BJ (cell line): ENCODE results near the gene CGB2. TPM values are rescaled to one million over a fixed set of nuclear protein-coding genes. Genes with fewer than 3 reads are reported as not detected.
"Not testable (repeated sequence)": the region's sequence is repeated elsewhere in the genome, so short reads cannot be mapped to it uniquely, and the experiment has no call there.

Experiments used
- CTCF ChIA-PET: fragments of 350-600 bp; formaldehyde crosslinking; extraction: SDS; loops from one replicate; lab custom pipeline; 2021; ENCODE audit warnings: antibody characterized with exemption, inconsistent platforms; lab: Yijun Ruan, JAX
- POLR2A ChIA-PET: fragments of 300-600 bp; sonication (Branson Sonifier 250); formaldehyde crosslinking; extraction: SDS; loops from one replicate; lab custom pipeline; 2021; ENCODE audit warnings: antibody characterized with exemption; lab: Charles Lee
- DNase-seq: peaks from one replicate; pipeline ENCODE4 v3.0.0-alpha.2; 2011; ENCODE audit warnings: low read depth
- H3K27me3 ChIP-seq: 2 replicates; pipeline ENCODE4 v1.6.0; 2011; ENCODE audit warnings: low read length; ENCODE audit not compliant: control insufficient read depth, insufficient read depth
- H3K36me3 ChIP-seq: 2 replicates; pipeline ENCODE4 v1.5.1; 2011; ENCODE audit warnings: low read length; ENCODE audit not compliant: control insufficient read depth, insufficient read depth
- H3K4me3 ChIP-seq: 2 replicates; pipeline ENCODE4 v1.5.1; 2011; ENCODE audit warnings: low read depth, mild to moderate bottlenecking, control low read depth, low read length
- CTCF ChIP-seq: IDR thresholded peaks from 2 replicates; pipeline ENCODE4 v1.5.1; 2011; ENCODE audit warnings: low read depth, mild to moderate bottlenecking, control low read depth, inconsistent platforms, low read length, moderate library complexity; ENCODE audit not compliant: insufficient read depth
- polyA minus RNA-seq: library from RNA; depleted of rRNA, polyadenylated mRNA; stranded (reverse); fragments of >200 nt; gene quantifications from 2 replicates; pipeline ENCODE4 v1.2.3, GENCODE V29; 2011; rRNA and poly(A)+ RNA removed
- polyA plus RNA-seq: library from polyadenylated mRNA; depleted of rRNA; stranded (reverse); fragments of >200 nt; gene quantifications from 2 replicates; pipeline ENCODE4 v1.2.3, GENCODE V29; 2011; rRNA removed

The CGB2 gene
- not detected in 2 replicates for polyA plus RNA-seq
- polyA minus RNA-seq: not detected in 2 replicates

GRCh38 chr19:49031642-49032301 lies at the start of gene CGB2:
CGB2 (plus strand) TSS chr19:49031890; CDS start chr19:49032096, 206 bp downstream.
- H3K4me3 ChIP-seq, CTCF ChIA-PET, POLR2A ChIA-PET, DNase-seq, H3K36me3 ChIP-seq, H3K27me3 ChIP-seq: not testable (repeated sequence)
- TF ChIP-seq CTCF: peak; percentile 34; the same call in 1 of the 2 replicates

GRCh38 chr19:48982280-48982679 lies 49.4 kb upstream of the CGB2 start:
- CTCF ChIA-PET: interaction anchor here (1.0 to 6.1 kb wide), 3 partner anchors 10 to 194 kb away, joined by 4 to 44 read pairs (median 7); partner anchors contain the start of genes GYS1 and RUVBL2
- Histone ChIP-seq H3K4me3 (no peak overlapping the region), H3K36me3 (peaks cover 37% of the 10 kb centered on the region), H3K27me3 (no peaks in the 10 kb centered on the region)
- no peak for TF ChIP-seq CTCF
- POLR2A ChIA-PET: no interaction called here
- DNase-seq: no peak

- CTCF ChIA-PET: no interaction called here
- POLR2A ChIA-PET: no interaction called here
- no peak for TF ChIP-seq CTCF
- H3K36me3 ChIP-seq: peaks cover 47% of the 10 kb centered on the region
- no peak for DNase-seq
- no peaks in the 10 kb centered on the region for H3K27me3 ChIP-seq
- no peak overlapping the region for H3K4me3 ChIP-seq
Measured at GRCh38 chr19:48985711-48986110, 46.0 kb upstream of the CGB2 start.

GRCh38 chr19:48986211-48986610 lies 45.5 kb upstream of the CGB2 start:
- TF ChIP-seq CTCF: no peak
- peaks cover 51% of the 10 kb centered on the region for H3K36me3 ChIP-seq
- no peak for DNase-seq
- no peaks in the 10 kb centered on the region for H3K27me3 ChIP-seq
- no peak overlapping the region for H3K4me3 ChIP-seq
- CTCF ChIA-PET: interaction anchor here (1.8 kb wide), 1 partner anchor 16 kb away, joined by 5 read pairs; no protein-coding TSS in a partner anchor
- POLR2A ChIA-PET: no interaction called here

- no peaks in the 10 kb centered on the region for H3K27me3 ChIP-seq
- TF ChIP-seq CTCF: no peak
- ChIA-PET POLR2A (no interaction called here), CTCF (interaction anchor here (1.8 kb wide), 1 partner anchor 17 kb away, joined by 5 read pairs; no protein-coding TSS in a partner anchor)
- H3K4me3 ChIP-seq: no peak overlapping the region
- no peak for DNase-seq
- H3K36me3 ChIP-seq: peaks cover 45% of the 10 kb centered on the region
Measured at GRCh38 chr19:48987323-48987722, 44.4 kb upstream of the CGB2 start.
